GM19438 (cell line): ENCODE measurements around the gene MATN1.

Experiments used
- ATAC-seq: cut with Tn5 transposase; IDR thresholded peaks from one replicate; pipeline ENCODE4 v1.9.1; 2021; ENCODE audit warnings: low read depth; ENCODE audit not compliant: unreplicated experiment

Gene MATN1

DNA sequence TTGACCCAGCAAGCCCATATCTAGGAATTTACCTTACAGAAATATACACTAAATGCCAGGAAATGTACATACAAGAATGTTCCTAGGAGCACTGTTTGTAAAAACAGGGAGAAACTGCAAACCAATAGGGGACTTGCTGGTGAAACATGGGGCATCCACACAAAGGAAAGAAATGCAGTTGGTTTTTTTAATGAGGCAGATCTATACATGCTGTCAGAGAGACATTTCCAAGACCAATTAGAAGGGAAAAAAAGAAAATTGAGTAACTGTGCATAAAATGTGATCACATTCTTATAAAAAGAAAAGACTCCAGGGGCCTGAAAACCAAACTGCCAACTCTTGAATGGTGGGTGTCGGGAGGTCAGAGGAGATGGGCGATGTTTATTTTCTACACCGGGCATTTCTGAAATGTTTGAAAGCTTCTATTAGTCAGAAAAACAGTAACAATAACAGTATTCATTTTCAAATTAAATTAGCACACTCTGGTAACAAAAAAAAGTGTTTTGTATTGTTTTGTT lies 56.6 kb downstream of the MATN1 start:
- ATAC-seq: no peak

DNA sequence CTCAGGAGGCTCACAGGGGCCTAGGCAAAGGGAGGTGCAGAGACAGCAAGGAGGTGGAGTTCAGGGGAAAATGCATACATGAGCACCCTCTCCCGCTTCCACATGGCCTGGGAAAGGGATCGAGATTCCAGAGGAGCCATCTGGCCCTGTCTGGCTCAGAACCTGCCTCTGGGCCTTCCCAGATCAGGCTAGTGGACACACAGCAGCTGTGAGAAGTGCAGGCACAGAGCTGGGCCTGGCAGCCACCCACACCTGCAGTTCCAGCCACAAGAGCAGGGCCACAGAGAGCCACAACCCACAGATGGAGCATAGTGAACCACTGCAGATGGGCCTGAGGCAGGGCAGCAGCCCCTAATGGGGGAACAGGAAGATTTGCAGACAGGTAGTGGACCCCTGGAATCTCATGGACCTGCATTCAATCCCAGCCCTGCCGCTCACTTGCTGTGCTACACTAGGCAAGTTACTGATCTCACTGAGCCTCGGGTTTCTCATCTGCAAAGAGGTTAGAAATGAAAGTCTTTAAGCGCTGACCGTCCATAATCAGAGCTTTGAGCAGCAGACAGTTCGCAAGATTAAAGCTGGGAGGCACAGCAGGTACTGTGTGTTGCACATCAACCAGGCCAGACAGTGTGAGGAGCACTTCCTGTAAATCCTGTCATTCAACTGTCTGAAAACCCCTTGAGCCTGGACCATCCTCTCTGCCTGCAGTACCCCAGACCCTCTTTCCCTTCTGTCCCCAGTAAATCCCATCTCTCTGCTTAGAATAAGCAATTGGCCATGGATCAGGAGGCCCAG lies 58.0 kb downstream of the MATN1 start:
- no peak for ATAC-seq

DNA sequence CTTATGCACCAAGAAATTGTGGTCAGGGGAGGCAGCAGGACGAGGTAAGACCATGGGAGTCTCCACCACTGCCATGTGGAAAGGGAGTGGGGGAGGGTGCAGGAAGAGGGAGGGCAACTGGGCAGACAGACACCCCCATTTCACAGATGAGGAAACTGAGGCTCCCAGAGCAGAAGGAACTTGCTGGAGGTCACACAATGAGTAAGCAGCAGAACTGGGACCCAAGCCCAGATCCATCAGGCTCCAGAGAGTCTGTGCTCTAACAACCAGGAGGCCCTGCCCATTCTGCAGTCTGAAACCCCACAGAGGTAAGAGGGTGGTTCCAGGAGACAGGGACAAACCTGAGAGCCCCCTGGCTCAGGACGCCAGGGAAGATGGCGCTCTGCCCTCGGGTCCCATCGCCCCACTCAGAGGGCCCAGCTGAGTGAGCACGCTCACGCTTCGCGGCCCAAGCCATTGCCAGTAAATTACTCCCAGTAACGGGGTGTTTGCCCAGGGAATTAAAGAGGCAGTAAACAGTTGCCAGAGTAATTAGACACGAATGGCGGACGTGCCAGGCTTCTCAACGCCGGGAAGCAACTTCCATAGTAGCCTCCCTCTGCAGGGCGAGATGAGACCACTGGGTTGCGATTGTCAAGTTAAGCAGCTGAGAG lies 59.2 kb downstream of the MATN1 start:
- ATAC-seq: no peak

DNA sequence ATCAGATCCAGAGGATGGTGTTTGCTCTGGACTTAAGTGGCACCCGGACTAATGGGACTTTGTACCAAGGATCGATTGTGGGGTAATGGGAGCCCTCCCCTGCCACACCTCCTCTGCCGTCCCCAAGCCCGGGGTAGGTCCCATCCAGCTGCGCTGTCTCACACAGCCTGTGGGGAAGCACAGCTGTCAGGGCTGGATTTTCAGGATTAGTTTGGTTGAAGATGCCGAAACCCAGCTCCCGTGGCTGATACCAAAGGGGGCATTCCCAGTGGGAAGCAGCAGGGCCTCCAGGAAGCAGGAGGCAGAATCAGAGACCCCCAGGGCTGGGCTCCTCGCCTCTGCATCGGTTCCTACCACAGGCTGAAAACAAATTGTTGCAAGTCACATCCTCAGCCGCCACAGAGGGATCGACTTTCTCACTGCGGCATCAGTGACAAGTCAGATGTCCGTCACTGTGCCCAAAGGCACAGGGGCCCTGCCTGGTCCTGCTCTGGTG lies 59.7 kb downstream of the MATN1 start:
- no peak for ATAC-seq

DNA sequence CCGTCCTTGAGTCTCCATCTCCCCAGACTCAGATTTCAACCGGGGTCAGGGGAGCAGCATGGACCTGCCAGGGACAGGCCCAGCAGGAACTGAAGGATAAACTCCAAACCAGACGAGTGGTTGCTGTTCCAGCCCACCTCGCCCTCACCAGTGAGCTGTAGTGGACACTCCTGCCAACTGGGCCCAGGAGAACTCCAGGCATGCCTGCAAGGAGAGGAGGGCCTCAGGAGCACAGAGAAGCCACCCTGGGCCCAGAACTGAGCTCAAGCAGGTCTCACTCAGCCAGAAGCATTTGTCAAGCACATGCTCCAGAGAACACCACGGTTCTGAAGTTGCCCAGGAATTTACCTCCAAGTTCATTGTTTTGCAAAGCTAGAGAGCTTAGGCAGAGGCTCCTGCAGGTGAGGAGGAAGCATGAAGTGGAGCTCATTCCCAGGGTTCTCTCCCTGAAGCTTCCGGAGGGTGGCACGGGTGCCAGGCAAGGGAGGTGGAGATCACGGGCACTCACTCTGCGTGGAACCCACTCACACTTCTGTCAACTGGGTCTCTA lies 61.0 kb downstream of the MATN1 start:
- ATAC-seq: no peak

DNA sequence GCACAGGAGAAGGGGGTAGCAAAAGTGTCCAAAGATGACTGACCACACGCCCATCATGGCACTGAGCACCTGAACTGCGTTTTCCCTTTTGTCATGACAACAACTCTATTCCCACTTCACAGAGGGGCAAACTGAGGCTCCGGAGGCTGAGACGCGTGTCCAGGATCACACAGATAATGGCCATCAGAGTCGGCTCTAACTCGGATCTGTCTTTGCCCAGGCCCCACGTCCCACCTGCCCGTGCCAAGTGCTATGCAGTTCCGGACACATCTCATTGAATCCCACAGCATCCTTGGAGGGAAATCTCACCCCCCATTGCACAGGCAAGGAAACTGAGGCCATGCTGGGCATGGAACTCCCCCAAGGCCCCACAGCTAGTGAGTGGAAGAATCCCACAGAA lies 62.1 kb downstream of the MATN1 start:
- no peak for ATAC-seq
